HepG2 (cell line): ENCODE results near the gene ARFGEF3.

ENCODE experiments used
- CREB1 ChIP-seq, 2 experiments: fragments of 450-650 bp in 1 of 2; IDR thresholded peaks; 2 replicates each; pipeline ENCODE4 v1.6.1; 2016 to 2017; ENCODE audit warnings: control low read depth in 1 of 2, mild to moderate bottlenecking in 1 of 2, missing compliant biosample characterization in 1 of 2, missing genetic modification characterization in 1 of 2
- EZH2 ChIP-seq: conservative IDR thresholded peaks from 2 replicates; pipeline ENCODE4 v1.6.1; 2012; ENCODE audit warnings: mild to moderate bottlenecking, low read depth, low read length, moderate library complexity
- FOXK1 ChIP-seq: sonication (generic); formaldehyde crosslinking; IDR thresholded peaks from 2 replicates; pipeline ENCODE4 v1.4.0; 2020; ENCODE audit warnings: low read depth, missing genetic modification reagents, borderline replicate concordance
- KMT2A ChIP-seq: sonication (generic); formaldehyde crosslinking; IDR thresholded peaks from 2 replicates; pipeline ENCODE4 v1.4.0; 2020; ENCODE audit warnings: missing genetic modification reagents
- TAF15 ChIP-seq: fragments of 200-400 bp; formaldehyde crosslinking; IDR thresholded peaks from one replicate; pipeline ENCODE4 v1.6.1; 2018; ENCODE audit warnings: mild to moderate bottlenecking, low read depth, low read length; ENCODE audit not compliant: poor library complexity, severe bottlenecking
- ZNF235 ChIP-seq: sonication (generic); formaldehyde crosslinking; IDR thresholded peaks from 2 replicates; pipeline ENCODE4 v1.8.1; 2023; ENCODE audit warnings: mild to moderate bottlenecking, missing genetic modification reagents, borderline replicate concordance
- TF ChIP-seq, protein P1 (sequence below): IDR thresholded peaks from 2 replicates; pipeline ENCODE4 v1.6.1; 2018; ENCODE audit warnings: missing genetic modification reagents, mild to moderate bottlenecking, missing compliant biosample characterization
- TF ChIP-seq, protein P2 (sequence below): sonication (generic); formaldehyde crosslinking; IDR thresholded peaks from 2 replicates; pipeline ENCODE4 v1.5.0; 2020; ENCODE audit warnings: mild to moderate bottlenecking, missing genetic modification reagents, moderate library complexity
- TF ChIP-seq, protein P3 (sequence below): sonication (generic); formaldehyde crosslinking; IDR thresholded peaks from 2 replicates; pipeline ENCODE4 v1.5.0; 2020; ENCODE audit warnings: missing genetic modification reagents, mild to moderate bottlenecking, borderline replicate concordance
- TF ChIP-seq, protein P4 (sequence below): IDR thresholded peaks from 2 replicates; pipeline ENCODE4 v1.6.1; 2016; ENCODE audit warnings: low read depth, missing genetic modification reagents, missing compliant biosample characterization

DNA sequence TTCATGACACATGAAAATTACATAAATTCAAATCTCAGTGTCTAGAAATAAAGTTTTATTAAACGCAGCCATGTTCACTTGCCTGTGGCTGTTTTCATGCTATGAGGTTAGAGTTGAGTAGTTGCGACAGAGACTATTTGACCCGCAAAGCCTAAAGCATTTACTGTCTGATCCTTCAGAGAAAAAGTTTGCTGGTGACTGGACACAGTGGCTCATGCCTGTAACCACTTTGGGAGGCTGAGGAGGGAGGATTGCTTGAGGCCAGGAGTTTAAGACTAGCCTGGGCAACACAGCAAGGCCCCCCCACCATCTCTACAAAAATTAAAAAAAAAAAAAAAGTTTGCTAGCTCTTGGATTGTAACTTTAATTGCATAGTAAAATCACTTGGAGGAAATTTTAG lies 225.2 kb downstream of the ARFGEF3 start:
- TF ChIP-seq, protein P1, sequence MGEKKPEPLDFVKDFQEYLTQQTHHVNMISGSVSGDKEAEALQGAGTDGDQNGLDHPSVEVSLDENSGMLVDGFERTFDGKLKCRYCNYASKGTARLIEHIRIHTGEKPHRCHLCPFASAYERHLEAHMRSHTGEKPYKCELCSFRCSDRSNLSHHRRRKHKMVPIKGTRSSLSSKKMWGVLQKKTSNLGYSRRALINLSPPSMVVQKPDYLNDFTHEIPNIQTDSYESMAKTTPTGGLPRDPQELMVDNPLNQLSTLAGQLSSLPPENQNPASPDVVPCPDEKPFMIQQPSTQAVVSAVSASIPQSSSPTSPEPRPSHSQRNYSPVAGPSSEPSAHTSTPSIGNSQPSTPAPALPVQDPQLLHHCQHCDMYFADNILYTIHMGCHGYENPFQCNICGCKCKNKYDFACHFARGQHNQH (CRISPR knock-in tag) = no peak
- TF ChIP-seq KMT2A (CRISPR knock-in tag) (no peak), EZH2 (no peak), FOXK1 (CRISPR knock-in tag) (no peak), CREB1 (IDR thresholded peaks at IDR 0.05) (no peak), CREB1 (CRISPR knock-in tag; IDR thresholded peaks at IDR 0.05) (no peak), TAF15 (no peak), ZNF235 (no peak)
- TF ChIP-seq, protein P2, sequence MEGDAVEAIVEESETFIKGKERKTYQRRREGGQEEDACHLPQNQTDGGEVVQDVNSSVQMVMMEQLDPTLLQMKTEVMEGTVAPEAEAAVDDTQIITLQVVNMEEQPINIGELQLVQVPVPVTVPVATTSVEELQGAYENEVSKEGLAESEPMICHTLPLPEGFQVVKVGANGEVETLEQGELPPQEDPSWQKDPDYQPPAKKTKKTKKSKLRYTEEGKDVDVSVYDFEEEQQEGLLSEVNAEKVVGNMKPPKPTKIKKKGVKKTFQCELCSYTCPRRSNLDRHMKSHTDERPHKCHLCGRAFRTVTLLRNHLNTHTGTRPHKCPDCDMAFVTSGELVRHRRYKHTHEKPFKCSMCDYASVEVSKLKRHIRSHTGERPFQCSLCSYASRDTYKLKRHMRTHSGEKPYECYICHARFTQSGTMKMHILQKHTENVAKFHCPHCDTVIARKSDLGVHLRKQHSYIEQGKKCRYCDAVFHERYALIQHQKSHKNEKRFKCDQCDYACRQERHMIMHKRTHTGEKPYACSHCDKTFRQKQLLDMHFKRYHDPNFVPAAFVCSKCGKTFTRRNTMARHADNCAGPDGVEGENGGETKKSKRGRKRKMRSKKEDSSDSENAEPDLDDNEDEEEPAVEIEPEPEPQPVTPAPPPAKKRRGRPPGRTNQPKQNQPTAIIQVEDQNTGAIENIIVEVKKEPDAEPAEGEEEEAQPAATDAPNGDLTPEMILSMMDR (CRISPR knock-in tag) = no peak
- TF ChIP-seq, protein P3, sequence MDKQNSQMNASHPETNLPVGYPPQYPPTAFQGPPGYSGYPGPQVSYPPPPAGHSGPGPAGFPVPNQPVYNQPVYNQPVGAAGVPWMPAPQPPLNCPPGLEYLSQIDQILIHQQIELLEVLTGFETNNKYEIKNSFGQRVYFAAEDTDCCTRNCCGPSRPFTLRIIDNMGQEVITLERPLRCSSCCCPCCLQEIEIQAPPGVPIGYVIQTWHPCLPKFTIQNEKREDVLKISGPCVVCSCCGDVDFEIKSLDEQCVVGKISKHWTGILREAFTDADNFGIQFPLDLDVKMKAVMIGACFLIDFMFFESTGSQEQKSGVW (CRISPR knock-in tag) = no peak
- TF ChIP-seq, protein P4, sequence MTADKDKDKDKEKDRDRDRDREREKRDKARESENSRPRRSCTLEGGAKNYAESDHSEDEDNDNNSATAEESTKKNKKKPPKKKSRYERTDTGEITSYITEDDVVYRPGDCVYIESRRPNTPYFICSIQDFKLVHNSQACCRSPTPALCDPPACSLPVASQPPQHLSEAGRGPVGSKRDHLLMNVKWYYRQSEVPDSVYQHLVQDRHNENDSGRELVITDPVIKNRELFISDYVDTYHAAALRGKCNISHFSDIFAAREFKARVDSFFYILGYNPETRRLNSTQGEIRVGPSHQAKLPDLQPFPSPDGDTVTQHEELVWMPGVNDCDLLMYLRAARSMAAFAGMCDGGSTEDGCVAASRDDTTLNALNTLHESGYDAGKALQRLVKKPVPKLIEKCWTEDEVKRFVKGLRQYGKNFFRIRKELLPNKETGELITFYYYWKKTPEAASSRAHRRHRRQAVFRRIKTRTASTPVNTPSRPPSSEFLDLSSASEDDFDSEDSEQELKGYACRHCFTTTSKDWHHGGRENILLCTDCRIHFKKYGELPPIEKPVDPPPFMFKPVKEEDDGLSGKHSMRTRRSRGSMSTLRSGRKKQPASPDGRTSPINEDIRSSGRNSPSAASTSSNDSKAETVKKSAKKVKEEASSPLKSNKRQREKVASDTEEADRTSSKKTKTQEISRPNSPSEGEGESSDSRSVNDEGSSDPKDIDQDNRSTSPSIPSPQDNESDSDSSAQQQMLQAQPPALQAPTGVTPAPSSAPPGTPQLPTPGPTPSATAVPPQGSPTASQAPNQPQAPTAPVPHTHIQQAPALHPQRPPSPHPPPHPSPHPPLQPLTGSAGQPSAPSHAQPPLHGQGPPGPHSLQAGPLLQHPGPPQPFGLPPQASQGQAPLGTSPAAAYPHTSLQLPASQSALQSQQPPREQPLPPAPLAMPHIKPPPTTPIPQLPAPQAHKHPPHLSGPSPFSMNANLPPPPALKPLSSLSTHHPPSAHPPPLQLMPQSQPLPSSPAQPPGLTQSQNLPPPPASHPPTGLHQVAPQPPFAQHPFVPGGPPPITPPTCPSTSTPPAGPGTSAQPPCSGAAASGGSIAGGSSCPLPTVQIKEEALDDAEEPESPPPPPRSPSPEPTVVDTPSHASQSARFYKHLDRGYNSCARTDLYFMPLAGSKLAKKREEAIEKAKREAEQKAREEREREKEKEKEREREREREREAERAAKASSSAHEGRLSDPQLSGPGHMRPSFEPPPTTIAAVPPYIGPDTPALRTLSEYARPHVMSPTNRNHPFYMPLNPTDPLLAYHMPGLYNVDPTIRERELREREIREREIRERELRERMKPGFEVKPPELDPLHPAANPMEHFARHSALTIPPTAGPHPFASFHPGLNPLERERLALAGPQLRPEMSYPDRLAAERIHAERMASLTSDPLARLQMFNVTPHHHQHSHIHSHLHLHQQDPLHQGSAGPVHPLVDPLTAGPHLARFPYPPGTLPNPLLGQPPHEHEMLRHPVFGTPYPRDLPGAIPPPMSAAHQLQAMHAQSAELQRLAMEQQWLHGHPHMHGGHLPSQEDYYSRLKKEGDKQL (CRISPR knock-in tag) = no peak
